ENCODE measurements around the gene LTBP1.

DNA sequence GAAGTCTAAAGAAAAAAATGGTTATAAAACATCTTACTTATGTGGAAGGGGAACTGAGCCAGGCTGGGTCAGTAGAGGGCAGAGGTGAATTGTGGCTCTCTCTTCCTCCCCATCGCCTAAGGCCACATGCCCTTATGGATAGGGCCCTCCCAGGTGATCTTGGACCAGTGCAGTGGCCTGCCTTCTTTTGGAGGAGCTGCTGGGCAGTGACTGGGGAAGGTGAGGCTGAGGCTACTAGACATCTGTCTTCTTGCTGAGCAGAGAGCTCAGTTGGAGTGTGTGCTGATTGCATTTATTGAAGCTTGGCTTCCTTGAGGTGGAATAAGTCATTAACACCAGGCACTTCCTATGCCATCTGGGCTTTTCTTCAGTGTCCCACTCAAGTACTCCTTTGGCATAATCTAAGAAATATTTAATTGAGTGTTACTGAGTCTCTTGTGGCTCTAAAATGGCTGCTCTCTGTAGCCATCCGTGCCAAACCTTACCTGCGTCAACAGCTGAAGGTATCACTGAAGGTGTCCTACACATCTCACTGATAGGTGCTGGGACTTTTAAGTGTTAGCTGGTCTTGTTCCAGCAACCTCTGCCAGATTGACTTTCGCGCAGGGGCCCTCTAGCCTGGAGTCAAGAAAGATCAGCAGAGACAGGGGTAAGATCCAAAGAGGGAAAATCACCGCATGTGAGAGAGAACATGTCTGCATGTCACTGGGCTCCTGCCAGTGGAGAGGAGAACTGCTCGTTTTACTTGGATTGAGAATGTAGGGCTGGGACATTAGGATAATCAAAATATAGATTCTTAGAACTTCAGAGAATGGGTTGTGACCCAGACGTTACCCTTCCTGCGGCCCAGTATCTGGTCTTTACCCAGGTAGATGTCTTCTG, 256.1 kb downstream of the LTBP1 start:
- no peak for TF ChIP-seq CTCF (conservative IDR thresholded peaks at IDR 0.05 in 1 of 2, IDR thresholded peaks at IDR 0.05 in 1 of 2; ENCODE audit: extremely low read depth in 1 of 2, insufficient read depth in 1 of 2, low read depth in 1 of 2, low read length in 2 of 2)
- no peak for TF ChIP-seq EZH2 (IDR thresholded peaks at IDR 0.05; ENCODE audit: borderline replicate concordance, low read length)
